Right ventricle myocardium inferior (tissue), 1 donor: ENCODE results near the gene ALPL. TPM values are rescaled to one million over a fixed set of nuclear protein-coding genes. Genes with fewer than 3 reads are reported as not detected.

ENCODE experiments used
- ATAC-seq: fragments of 200-7000 bp; cut with Tn5 transposase; one replicate; pipeline ENCODE4 v1.9.1; 2020; ENCODE audit warnings: mild to moderate bottlenecking, moderate library complexity
- DNase-seq: peaks from one replicate; pipeline ENCODE4 v3.0.0; 2021; ENCODE audit errors: missing footprints
- intact Hi-C: fragments of 100-400 bp; cut with DNase I; formaldehyde crosslinking; loops from one replicate; pipeline ENCODE4 v1.11.0; 2022
- total RNA-seq: library from RNA; stranded (reverse); fragmentation: NEBNext Ultra II Directional; extraction: Animal tissue kit (Norgen Biotek cat#: 25700); gene quantifications from one replicate; pipeline ENCODE4 v1.2.1, GENCODE V29; 2021
- donor health status: DM: no; HTN: yes; CAD: no; lungs with severe emphysema.

The ALPL gene
- total RNA-seq, 1 donor from 2014 or later = 11.0 TPM

DNA sequence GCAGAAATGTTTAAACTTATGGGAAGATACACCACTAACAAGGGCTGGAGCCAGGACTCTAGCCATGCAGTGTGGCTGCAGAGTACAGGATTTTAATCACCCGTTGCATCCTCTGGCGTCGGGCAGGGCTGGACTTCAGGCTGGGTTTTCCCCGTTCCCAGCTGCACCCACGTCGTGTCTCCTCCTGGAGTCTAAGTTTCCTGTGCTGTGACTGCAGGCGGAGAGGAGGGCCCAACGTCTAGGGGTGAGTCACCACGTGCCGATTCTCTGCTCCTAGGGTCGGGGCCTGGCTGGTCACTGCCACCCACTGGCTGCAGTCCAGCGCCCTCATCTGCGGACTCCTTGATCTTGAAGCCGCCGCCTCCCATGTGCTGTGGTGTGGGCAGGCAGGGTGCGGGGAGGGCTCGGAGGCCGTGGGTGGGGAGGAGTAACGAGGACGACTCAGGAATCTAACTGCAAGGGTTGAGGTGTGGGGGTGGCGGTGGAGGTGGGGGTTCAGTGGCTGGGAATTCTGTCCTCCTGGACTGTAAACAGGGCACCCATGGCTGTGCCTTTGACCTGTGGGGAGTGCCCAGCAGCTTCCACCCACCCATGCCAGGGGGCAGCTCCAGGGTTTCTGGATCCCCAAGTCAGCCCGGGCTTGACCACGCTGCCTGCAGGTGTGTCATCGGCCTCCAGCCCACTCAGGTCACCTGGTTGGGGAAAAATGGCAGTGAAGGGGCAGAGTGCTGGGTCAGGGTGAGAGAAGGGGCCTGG is 77.8 kb downstream of the ALPL start:
- DNase-seq (no peak), ATAC-seq (peak; percentile 15)
- intact Hi-C loops = no loop called here

DNA sequence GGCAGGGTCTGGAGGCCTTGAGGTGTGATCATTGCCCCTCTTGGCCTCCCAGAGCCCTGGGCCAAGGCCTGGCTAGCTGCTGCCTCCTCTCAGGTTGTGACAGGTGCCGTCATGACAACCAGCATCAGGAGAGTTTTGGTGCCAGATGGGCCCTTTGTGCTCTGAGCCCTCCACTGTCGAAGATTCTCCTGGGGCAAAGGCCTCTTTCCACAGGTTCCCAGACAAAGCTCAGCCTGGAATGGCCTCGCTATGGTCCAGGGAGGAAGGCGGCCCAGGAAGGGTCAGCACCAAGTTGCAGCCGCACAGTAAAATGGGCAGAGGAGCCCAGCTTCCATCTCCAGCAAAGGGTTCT is 78.4 kb downstream of the ALPL start:
- no peak for ATAC-seq
- DNase-seq = no peak
- intact Hi-C loops = no loop called here

DNA sequence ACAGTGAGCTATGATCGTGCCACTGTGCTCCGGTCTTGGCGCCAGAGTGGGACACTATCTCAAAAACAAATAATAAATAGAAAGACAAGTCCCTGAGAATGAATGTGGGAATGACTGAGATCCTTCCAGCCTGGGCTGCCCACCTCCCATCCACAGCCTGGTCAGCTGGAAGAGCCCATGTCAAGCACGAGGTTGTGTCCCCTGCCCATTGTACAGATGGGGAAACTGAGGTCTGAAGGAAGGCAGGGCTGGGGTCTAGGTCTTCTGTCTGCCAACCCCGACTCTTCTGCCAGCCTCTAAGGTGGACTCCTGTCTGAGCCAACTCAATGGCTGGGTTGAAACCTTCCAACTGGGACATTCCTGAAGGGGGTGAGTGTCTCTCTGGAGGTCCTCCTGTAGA is 80.4 kb downstream of the ALPL start:
- no peak for DNase-seq
- intact Hi-C loops = no loop called here
- no peak for ATAC-seq

DNA sequence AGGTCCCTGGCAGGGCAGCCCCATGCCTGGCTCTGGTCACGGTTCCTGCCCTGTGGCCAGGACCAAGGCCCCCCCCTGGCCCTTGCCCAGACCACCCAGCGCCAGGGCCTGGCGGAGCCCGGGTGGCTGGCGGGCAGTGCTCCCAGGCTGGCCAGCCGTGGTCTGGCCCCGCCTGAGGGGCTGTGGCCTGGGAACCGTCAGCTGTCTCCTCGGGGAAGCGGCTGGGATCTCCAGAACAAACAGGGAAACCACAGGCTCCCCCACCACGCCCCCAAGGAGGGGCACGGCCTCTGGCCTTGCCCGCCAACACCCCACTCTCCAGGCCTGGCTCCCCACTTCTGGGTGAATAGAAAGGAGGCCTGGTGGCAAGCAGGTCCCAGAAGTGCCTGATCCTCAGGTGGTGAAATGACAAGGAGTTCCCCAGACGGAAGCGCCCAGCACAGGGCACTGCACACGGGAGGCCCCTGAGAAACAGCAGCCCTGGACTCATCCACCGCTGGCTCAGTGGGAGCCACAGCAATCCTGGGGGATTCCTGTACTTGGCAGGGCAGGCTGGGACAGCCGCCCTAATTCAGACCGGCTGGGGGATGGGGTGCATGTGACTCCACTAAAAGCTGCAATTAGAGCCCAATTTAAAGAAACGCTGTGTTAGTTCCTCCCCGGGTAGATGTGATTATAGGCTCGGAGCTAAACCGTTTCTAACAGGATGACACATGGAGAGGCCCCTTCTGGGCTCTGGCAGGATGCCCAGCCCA is 81.1 kb downstream of the ALPL start:
- no peak for DNase-seq
- no peak for ATAC-seq
- intact Hi-C loops = no loop called here

DNA sequence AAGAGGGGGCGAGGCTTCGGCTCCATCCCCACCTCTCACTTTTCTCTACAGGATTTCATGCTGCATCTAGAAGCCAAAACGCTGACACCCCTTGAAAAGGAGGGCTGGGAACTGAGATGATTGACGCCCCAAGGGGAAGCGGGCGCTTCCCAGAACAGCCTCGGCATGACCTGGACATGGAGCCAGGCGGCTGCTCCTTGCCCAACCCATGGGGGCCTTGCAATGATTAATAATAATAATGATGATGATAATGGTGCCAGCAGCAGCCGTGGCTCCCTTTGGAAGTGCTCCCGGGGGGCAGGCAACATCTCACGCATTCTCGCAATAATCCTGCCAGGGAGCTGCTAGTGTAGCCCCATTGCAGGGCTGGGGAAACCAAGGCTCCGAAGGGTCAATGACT is 81.7 kb downstream of the ALPL start:
- DNase-seq (no peak), ATAC-seq (no peak)
- intact Hi-C loops = no loop called here

DNA sequence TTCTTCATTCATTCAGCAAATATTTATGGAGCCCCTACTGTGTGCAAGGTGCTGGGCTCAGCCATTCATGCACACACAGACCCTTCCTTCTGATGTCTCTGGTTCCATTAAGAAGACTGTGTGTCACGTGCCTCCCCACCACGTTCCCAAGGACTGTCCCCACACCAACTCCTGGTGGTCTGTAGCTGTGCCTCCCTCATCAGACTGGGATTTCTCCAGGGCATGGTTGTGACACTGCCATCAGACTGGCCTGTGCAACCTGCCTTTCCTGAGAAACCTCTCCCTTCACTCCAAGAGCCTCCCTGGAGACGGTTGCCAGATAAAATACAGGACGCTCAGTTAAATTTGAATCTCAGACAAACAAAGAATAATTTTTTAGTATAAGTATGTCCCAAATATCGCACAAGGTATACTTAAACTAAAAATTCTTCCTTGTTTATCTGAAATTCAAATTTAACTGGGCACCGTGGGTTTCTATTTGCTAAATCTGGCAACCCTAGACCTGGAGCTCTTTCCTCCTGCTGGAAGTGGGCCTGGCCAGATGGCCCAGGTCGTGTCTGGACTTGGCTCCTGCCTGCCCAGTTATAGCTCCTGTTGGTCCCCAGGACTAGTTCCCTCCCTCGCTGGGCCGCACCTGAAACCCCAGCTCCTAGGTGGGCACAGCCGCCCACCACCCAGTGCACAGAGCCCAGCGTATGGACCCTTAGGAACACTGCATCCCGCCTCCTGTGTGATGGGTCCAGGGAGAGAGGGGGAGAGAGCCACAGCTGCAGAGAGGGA is 83.1 kb downstream of the ALPL start:
- DNase-seq (no peak), ATAC-seq (no peak)
- intact Hi-C loops = no loop called here

DNA sequence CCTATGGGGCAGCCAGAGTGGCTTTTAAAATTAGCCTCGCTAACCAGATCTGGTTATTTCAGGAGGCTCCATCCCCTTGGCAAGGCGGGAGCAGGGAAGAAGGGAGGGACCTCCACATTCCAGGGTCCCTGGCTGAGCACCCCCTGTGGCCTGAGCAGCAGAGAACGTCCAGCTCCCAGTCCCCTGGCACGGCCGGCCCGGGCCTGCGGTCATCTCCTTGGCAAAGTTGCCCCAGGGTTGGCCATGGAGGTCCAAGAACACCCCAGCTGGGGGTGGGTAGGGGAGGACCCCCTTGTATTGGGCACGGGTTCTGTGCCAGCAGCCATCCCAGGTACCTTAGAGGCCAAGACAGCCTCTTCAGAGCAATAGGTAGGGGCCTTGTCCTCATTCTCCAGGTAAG is 84.0 kb downstream of the ALPL start:
- ATAC-seq (no peak), DNase-seq (no peak)
- intact Hi-C loops = no loop called here

DNA sequence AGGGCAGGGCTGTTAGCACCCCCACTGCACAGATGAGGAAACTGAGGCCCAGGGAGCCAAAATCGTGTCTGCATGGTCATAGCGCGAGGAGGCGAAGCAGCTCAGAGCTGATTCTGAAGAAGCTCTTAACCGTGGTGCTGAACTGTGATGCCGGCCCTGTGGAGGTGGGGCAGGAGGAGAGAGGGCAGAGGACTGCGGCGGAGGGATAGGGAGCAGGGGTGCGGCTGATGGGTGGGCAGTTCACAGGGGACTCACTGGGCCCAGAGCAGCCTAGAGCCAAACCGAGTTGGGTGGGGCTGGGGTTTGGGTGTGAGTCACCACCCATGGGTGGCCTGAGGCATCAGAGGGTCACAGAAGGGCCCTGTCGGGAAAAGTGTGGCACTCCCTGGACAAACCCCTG is 85.3 kb downstream of the ALPL start:
- intact Hi-C loops = loop anchor here (2.0 kb wide), 1 partner anchor 224 kb away; no protein-coding TSS in a partner anchor
- no peak for DNase-seq
- ATAC-seq = no peak

DNA sequence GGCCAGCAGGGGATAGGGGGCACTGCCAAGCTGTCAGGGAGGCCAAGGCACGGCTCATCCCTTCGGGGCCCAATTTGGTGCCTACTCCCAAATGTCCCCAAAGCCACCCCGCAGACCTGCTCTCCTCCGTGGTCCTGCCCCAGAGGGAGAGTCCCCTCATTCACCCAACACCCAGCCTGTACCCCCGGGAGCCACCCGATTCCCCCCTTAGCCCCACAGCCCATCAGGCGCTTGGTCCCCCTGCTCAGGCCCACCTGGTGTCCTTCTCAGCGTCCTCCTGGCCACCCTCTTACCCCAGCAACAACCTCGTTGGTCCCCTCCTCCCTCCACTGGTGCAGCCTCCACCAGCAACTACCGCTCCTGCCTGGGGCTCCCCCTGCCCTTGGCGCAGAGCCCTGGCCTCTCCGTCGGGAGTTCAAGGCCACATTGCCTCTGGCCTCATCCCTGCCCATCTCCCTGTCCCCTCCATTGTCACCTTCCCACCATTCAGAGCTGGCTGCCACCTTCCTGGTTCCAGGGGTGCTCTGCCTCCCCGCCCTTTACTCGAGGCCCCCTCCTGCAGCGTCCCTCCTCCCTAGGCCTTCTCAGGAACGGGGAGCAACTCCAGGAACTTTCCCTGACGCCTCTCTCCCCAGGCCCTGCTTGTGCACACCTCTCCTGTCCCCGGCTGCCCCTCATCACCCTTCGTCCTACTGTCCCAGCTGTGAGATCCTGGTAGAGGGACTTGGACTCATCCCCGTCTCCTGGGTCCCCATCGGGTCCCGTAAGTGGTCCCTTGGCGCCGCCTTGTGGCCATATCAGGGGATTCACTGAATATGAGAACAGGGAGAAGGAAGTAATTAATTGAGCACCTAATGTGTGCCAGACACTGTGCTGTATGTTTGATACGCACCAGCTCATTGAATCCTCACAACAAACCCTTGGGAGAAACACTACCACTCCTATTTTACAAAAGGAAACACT is 86.0 kb downstream of the ALPL start:
- intact Hi-C loops = loop anchor here (2.0 kb wide), 1 partner anchor 224 kb away; no protein-coding TSS in a partner anchor

DNA sequence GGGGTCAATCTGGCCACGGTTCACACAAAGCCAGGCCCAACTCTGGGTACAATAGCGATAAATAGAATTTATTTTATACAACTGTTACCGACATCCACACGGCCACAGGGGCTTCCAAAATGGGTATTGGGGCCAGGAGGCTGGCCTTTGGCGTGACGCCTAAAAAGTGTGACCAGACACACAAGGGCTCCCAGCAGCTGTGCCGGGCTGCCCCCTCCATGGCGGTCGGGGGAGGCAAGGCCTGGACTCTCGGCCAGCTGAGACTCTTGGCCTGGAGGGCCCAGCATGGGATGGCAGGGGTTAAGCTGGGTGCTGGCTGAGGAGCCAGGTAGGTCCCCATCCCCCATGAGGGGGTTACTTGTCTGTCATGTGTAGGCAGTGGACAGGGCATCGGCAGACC is 87.0 kb downstream of the ALPL start:
- intact Hi-C loops = no loop called here
- no peak for DNase-seq
- ATAC-seq = no peak

More for the DNA sequence above, 86.0 kb downstream of the ALPL start:
- ATAC-seq (no peak), DNase-seq (peak; percentile 92)

DNA sequence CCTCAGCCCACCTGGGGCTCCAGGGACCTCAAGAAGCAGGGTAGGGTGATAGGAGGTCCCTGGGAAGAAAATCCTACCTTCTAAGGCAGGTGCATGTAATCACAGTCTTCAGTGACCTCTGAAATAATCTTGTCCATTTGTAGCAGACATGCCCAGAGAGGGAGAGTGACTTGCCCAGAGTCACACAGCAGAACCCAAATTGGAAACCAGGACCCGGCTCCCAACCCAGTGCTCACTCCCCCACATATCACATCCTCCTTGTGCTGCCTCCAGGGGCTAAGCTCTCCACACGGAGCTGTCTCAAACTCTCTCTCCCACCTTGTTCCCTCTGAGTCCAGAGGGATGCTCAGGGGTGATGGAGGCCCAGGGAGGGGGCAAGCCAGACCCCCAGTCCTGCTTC is 87.4 kb downstream of the ALPL start:
- no peak for ATAC-seq
- intact Hi-C loops = no loop called here

DNA sequence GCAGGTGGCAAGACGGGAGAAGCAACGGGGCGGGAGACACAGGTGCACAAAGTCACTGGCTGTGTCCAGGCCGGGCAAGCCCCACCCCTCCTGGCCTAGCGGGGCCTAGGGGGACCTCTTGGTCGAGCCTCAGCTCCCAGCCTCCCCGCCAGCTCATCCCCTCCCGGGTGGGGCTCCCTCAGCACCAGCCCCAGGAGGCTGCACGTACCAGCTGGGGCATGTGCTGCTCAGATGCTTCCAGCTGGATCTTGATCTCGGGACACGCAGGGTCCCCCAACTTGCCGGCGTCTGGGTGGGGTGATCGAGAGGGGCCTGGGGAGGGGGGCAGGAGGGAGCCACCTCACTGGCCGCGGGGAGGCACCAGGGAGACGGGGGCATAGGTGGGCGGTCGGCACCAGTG is 88.5 kb downstream of the ALPL start:
- no peak for ATAC-seq
- intact Hi-C loops = no loop called here
- DNase-seq = no peak

More for the DNA sequence above, 87.4 kb downstream of the ALPL start:
- no peak for DNase-seq

DNA sequence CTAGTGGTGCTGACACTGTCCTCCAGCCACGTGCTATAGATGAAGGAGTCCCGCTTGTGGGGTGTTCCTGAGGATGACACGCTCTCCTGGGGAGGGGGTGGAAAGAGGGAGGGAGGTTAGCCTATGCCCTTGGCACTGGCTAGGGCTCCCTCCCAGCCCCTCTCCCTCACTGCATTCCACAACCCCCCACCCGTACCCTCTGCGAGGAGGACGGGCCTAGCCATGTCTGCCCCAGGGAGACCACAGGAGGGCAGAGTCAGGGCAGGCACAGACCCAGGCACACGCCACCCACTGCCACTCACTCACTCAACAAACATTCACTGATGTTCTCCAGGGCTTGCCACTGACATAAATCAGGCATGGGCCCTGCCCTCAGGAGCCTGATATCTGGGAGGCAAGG is 89.2 kb downstream of the ALPL start:
- no peak for DNase-seq
- intact Hi-C loops = no loop called here
- ATAC-seq = no peak

DNA sequence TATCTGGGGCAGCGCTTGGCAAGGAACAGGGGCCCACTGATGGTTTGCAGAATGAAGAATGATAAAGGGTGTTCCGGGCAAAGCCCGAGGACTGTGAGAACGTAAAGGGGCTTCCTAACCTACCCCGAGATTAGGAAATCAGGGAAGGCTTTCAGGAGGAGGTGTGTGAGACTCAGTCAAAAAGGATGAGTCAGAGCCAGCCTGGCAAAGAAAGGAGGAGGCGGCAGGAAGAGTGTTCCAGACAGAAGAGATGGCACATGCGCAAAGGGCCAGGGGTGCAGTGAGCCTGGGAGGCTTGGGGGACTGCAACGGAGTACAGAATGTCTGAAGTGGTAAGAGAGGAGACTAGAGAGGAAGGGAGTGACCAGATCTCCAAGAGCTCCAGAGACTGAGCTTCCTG is 89.7 kb downstream of the ALPL start:
- intact Hi-C loops = no loop called here
- ATAC-seq = no peak
- no peak for DNase-seq

DNA sequence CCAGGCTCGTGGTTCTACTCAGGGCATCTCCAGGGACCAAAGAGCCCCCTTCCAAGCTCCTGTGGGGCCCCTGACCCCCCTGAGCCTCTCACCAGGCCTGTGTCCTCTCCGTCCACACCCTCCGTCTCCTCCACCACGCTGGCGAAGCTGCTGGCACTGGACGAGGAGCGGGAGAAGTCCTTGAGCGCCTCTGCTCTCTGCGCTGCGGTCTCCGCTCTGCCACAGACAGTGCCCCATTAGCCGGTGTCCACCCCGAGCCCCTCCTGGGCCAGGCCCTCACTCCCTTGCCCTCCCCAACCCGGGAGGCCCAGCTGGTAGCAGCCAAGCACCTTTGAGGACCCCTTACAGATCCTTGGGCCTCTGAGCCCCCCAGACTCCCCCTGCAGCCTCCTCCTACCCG is 90.2 kb downstream of the ALPL start:
- intact Hi-C loops = no loop called here
- DNase-seq = no peak
- ATAC-seq = no peak

DNA sequence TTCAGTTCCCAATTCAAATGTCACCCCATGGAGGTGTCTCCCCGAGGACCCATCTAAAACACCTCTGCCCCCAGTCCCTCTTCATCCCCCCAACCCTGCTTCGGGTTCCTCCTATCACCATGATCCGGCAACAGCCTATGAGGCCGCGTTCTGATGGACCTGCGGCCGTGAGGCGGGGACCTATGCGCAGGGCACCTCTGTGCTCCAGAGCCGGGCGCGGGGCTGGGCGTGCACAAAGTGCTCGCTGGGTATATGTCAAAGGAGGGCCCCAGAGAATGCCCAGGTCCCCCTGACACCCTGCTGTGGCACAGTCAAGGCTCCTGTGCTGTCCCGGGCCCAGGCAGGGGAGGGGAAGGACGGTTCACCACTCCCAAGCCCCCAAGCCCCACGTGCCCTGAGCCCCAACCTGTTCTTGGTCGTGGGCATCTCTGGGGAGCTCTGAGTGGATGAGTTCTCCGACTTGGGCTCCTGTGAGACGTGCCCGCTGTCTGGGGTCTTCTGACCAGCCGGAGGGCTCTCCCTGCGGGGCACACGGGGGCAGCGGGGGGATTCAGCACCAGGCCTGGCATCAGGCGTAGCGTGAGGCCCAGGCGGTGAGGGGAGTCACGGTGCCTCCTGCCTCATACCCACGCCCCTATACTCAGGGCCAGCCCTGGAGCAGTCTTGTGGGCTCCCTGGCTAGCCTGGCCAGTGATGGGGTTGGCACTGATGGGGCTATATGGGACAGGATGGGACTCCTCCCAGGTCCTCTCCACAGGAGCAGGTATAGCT is 92.2 kb downstream of the ALPL start:
- ATAC-seq (no peak), DNase-seq (no peak)
- intact Hi-C loops = no loop called here

DNA sequence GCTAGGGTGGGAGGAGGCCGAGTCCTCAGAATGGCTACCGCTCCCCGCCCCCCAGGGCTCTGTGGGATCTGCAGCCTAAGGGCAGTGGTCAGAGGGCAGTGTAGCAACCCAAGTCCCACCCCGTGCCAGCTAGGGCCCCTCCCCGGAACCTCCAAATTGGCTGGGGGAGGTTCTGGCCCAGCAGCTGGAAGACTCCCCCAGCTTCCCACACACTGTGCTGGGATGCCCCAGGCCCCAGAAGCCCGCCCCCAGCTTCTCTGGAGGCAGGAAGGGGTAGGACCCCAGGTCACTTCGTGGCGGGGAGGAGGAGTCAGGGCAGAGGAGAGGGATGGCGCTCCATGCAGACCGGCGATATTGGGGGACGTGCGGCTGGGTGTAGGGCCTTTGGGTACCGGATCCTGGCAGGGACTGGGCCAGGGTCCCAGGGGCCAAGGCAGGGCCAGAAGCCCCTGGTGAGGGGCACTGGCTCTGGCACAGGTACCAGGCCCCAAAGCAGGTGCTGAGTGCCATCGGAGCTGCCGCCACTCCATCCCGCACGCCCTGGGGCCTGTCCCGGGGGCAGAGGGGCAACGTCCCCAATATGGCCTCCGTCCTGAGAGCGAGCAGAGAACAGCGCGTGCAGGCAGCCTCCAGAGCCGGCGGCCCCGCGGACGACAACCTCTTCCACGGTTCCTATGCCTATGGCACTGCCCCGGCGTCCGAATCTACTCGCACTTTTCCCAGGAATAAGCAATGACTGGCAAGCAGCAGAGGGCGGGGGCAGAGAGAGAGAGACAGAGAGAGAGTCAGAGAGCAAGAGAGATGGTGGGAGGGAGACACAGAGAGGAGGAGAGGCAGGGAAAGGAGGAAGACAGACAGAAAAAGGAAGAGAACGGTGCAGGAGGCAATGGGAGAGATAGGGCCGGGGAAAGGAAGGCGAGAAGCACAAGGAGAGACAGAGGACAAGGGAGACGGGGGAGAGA is 94.2 kb downstream of the ALPL start:
- intact Hi-C loops = no loop called here
- ATAC-seq (no peak), DNase-seq (no peak)
